Measurements from ENCODE around the gene CNTNAP2. TPM values are rescaled to one million over a fixed set of nuclear protein-coding genes. Genes with fewer than 3 reads are reported as not detected.
"Not testable (repeated sequence)": the region's sequence is repeated elsewhere in the genome, so short reads cannot be mapped to it uniquely, and the experiment has no call there.

CNTNAP2 gene
- total RNA-seq, 4 donors from 2014 or later: not detected

DNA sequence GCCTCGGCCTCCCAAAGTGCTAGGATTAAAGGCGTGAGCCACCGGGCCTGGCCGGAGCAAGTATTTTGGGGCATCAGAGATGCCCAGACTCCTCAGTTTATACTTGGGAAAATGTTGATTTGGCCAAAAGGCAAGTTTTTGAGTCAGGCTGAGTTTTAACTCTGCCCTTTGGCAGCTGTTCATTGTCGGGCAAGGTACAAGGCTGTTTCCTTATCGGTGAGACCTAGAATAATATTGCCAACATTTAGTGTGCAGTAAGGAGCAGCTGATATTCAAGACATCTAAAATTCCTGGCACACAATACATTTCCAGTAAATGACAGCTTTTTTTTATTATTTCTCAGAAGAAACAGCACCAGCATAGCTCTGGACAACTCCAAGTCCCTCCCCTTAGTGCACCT is 2326.3 kb downstream of the CNTNAP2 start:
- TF ChIP-seq, protein P1, sequence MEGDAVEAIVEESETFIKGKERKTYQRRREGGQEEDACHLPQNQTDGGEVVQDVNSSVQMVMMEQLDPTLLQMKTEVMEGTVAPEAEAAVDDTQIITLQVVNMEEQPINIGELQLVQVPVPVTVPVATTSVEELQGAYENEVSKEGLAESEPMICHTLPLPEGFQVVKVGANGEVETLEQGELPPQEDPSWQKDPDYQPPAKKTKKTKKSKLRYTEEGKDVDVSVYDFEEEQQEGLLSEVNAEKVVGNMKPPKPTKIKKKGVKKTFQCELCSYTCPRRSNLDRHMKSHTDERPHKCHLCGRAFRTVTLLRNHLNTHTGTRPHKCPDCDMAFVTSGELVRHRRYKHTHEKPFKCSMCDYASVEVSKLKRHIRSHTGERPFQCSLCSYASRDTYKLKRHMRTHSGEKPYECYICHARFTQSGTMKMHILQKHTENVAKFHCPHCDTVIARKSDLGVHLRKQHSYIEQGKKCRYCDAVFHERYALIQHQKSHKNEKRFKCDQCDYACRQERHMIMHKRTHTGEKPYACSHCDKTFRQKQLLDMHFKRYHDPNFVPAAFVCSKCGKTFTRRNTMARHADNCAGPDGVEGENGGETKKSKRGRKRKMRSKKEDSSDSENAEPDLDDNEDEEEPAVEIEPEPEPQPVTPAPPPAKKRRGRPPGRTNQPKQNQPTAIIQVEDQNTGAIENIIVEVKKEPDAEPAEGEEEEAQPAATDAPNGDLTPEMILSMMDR (IDR thresholded peaks at IDR 0.05 in 4 of 5, conservative IDR thresholded peaks at IDR 0.05 in 1 of 5): no peak
- no peak for TF ChIP-seq POLR2A (IDR thresholded peaks at IDR 0.05)

DNA sequence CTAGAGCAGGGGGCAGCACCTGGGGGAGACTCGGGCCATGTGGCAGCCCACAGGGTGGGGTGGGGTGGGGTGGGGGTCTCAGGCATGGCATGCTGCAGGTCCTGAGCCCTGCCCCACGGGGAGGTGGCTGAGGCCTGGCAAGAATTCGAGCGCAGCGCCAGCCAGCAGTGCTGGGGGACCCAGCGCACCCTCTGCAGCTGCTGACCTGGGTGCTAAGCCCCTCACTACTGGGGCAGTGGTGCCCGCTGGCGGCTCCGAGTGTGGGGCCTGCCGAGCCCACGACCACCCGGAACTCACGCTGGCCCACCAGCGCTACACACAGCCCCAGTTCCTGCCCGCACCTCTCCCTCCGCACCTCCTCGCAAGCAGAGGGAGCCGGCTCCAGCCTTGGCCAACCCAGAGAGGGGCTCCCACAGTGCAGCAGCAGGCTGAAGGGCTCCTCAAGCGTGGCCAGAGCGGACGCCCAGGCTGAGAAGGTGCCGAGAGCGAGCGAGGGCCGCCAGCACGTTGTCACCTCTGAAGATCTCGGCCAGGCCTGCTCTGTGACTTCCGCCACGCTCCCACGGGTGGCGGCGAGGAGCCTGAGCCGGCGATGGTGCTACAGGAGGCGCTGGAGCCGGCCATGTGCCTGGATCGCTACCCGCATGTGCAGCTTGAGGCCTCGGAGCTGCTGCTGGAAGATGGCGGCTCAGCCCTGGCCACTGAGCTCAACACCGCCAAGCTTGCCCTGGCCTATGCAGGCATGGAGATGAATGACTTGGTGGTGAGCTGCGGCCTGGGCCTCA is 2328.9 kb downstream of the CNTNAP2 start:
- H3K27ac ChIP-seq: no peak overlapping the region
- no peak for ATAC-seq
- no peaks in the 10 kb centered on the region for H3K4me1 ChIP-seq
- H3K9me3 ChIP-seq: no peaks in the 10 kb centered on the region
- H3K36me3 ChIP-seq: no peaks in the 10 kb centered on the region
- H3K4me3 ChIP-seq: no peak overlapping the region
- TF ChIP-seq, protein P1 (IDR thresholded peaks at IDR 0.05 in 4 of 5, conservative IDR thresholded peaks at IDR 0.05 in 1 of 5): no peak
- no peak for TF ChIP-seq POLR2A (IDR thresholded peaks at IDR 0.05)
- in situ Hi-C loops (cut with MboI; ENCODE audit: low sequenced_read_pairs in 4 of 4) (no loop called here), intact Hi-C loops (cut with DNase I; ENCODE audit: low total_unique reads) (no loop called here)
- H3K27me3 ChIP-seq: no peaks in the 10 kb centered on the region
- DNase-seq: no peak

More for the DNA sequence above, 2326.3 kb downstream of the CNTNAP2 start:
- Histone ChIP-seq H3K4me1 (no peaks in the 10 kb centered on the region), H3K9me3 (no peaks in the 10 kb centered on the region), H3K4me3 (no peak overlapping the region), H3K27ac (no peak overlapping the region), H3K36me3 (no peaks in the 10 kb centered on the region), H3K27me3 (no peaks in the 10 kb centered on the region)
- DNase-seq (no peak), ATAC-seq (no peak)
- intact Hi-C loops (cut with DNase I; ENCODE audit: low total_unique reads) (no loop called here), in situ Hi-C loops (cut with MboI; ENCODE audit: low sequenced_read_pairs in 4 of 4) (no loop called here)

DNA sequence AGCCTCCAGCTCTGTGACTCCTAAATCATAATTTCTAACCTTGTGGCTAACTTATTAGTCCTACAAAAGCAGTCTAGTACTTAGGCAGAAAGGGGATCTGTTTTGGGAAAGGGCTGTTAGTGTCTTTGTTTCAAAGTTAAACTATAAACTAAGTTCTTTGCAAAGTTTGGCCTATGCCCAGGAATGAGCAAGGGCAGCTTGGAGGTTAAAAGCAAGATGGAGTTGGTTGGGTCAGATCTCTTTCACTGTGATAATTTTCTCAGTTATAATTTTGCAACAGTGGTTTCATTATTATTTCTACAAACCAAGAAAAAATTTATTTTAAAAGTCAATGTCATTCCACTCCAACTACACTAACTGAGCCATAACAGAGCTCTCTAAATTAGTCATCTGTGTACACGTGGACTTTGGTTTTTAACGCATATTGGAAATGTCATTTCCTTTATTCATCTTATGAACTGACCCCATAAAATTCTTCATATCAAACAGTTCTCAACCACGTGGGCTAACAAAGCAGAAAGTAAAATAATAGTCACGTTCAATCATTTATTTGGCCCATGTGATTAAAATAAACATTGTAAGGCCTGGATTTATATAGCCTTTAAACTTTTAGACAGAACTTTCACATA is 2330.7 kb downstream of the CNTNAP2 start:
- DNase-seq: no peak
- Histone ChIP-seq H3K36me3 (no peaks in the 10 kb centered on the region), H3K4me3 (no peak overlapping the region), H3K9me3 (no peaks in the 10 kb centered on the region), H3K4me1 (no peaks in the 10 kb centered on the region), H3K27ac (no peak overlapping the region), H3K27me3 (no peaks in the 10 kb centered on the region)
- no peak for TF ChIP-seq POLR2A (IDR thresholded peaks at IDR 0.05)
- TF ChIP-seq, protein P1 (IDR thresholded peaks at IDR 0.05 in 4 of 5, conservative IDR thresholded peaks at IDR 0.05 in 1 of 5): no peak
- intact Hi-C loops (cut with DNase I; ENCODE audit: low total_unique reads): no loop called here
- ATAC-seq: no peak
- in situ Hi-C loops (cut with MboI; ENCODE audit: low sequenced_read_pairs in 4 of 4): no loop called here

DNA sequence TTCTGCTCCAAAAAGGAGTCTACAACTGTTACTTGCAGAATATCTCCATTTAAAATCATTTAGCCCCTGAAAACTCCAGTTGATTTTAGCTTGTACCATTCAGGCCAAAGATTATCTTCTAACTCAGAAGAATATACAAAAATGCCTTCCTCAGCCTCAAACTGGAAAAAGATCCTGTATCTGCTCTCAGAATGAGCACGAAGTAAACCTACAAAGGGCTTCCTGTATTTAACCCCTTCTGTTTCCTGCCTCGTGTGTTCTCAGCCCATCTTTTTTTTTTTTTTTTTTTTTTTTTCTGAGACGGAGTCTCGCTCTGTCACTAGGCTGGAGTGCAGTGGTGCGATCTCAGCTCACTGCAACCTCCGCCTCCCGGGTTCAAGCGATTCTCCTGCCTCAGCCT is 2334.9 kb downstream of the CNTNAP2 start:
- H3K9me3 ChIP-seq; intact Hi-C loops (cut with DNase I; ENCODE audit: low total_unique reads); H3K27me3 ChIP-seq; H3K36me3 ChIP-seq; H3K4me1 ChIP-seq; ATAC-seq; DNase-seq; in situ Hi-C loops (cut with MboI; ENCODE audit: low sequenced_read_pairs in 4 of 4); H3K27ac ChIP-seq; H3K4me3 ChIP-seq: not testable (repeated sequence)

DNA sequence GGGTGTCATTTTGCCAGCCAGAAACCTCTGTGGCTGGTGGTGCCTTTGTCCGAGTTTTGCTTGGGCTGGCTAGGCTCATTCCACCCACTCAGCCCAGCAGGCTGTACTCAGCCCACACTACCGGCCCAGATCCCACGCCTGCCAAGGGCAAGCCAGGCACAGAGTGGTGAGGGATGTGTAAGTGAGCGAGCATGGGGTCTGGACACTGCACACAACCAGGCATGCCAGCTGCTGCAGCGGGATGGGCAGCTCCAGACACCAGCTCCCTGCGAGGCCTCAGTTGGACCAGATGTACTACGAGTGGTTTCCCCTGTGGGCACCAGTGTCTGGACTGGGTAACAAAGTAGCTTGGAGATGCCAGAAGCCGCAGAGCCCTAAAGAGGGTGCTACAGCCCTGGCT is 2339.8 kb downstream of the CNTNAP2 start:
- no peak for TF ChIP-seq POLR2A (IDR thresholded peaks at IDR 0.05)
- TF ChIP-seq, protein P1 (IDR thresholded peaks at IDR 0.05 in 4 of 5, conservative IDR thresholded peaks at IDR 0.05 in 1 of 5): no peak
- Histone ChIP-seq H3K36me3 (no peaks in the 10 kb centered on the region), H3K27ac (no peak overlapping the region), H3K4me1 (no peaks in the 10 kb centered on the region), H3K4me3 (no peak overlapping the region), H3K9me3 (no peaks in the 10 kb centered on the region), H3K27me3 (no peaks in the 10 kb centered on the region)
- DNase-seq (no peak), ATAC-seq (no peak)
- intact Hi-C loops (cut with DNase I; ENCODE audit: low total_unique reads): no loop called here
- in situ Hi-C loops (cut with MboI; ENCODE audit: low sequenced_read_pairs in 4 of 4): no loop called here

All from gastrocnemius medialis (tissue), 4 donors.